Mucosa of descending colon (tissue), 3 donors: Measurements from ENCODE around the gene CCDC154. TPM values are rescaled to one million over a fixed set of nuclear protein-coding genes. Genes with fewer than 3 reads are reported as not detected.
A peak's percentile ranks its signal among the peaks of the same experiment; 100 is the strongest.

Experiments
- ATAC-seq: fragments of 200-7000 bp; cut with Tn5 transposase; one replicate; pipeline ENCODE4 v1.9.1; 2020; ENCODE audit warnings: mild to moderate bottlenecking, moderate library complexity
- DNase-seq, 3 donors: peaks; one replicate each; pipeline ENCODE4 v3.0.0-alpha.2; 2020
- H3K36me3 ChIP-seq: fragments of 200-600 bp; one replicate; pipeline ENCODE4 v1.8.0; 2021; ENCODE audit warnings: low read depth, mild to moderate bottlenecking
- H3K4me1 ChIP-seq: fragments of 200-600 bp; one replicate; pipeline ENCODE4 v1.8.0; 2021; ENCODE audit warnings: low read depth, mild to moderate bottlenecking
- H3K4me3 ChIP-seq: fragments of 200-600 bp; one replicate; pipeline ENCODE4 v1.8.0; 2021; ENCODE audit warnings: mild to moderate bottlenecking
- H3K9me3 ChIP-seq: fragments of 200-600 bp; one replicate; pipeline ENCODE4 v1.8.0; 2021; ENCODE audit warnings: mild to moderate bottlenecking
- intact Hi-C, 2 donors: fragments of 100-400 bp; cut with DNase I in 1 of 2; cut with micrococcal nuclease in 1 of 2; formaldehyde crosslinking; loops; one replicate each; pipeline versions ENCODE4 v1.11.0 to v1.11.1; 2022; cut with DNase I, micrococcal nuclease
- long read RNA-seq, 2 donors: library from polyadenylated mRNA; unstranded; transcript quantifications; one replicate each; pipeline ENCODE4 v2.0.0, GENCODE V29; 2019 to 2021
- total RNA-seq, 3 donors: library from RNA; stranded (reverse); fragmentation: NEBNext Ultra II Directional in 2 of 3; extraction: Animal tissue kit (Norgen Biotek cat#: 25700) in 2 of 3; gene quantifications; one replicate each; pipeline versions ENCODE4 v1.2.1 to v1.2.4, GENCODE V29; 2021 to 2023
- TF ChIP-seq, protein P1 (sequence below): fragments of 200-600 bp; IDR thresholded peaks from one replicate; pipeline ENCODE4 v1.8.0; 2022; ENCODE audit warnings: antibody characterized with exemption, mild to moderate bottlenecking
- donor health status: DM: no; HTN: no; CAD: no; lungs with moderate emphysema.
- donor health status: DM: no; HTN: no; CAD: no.
- donor health status: DM: no; HTN: yes; CAD: no.

The CCDC154 gene, protein sequence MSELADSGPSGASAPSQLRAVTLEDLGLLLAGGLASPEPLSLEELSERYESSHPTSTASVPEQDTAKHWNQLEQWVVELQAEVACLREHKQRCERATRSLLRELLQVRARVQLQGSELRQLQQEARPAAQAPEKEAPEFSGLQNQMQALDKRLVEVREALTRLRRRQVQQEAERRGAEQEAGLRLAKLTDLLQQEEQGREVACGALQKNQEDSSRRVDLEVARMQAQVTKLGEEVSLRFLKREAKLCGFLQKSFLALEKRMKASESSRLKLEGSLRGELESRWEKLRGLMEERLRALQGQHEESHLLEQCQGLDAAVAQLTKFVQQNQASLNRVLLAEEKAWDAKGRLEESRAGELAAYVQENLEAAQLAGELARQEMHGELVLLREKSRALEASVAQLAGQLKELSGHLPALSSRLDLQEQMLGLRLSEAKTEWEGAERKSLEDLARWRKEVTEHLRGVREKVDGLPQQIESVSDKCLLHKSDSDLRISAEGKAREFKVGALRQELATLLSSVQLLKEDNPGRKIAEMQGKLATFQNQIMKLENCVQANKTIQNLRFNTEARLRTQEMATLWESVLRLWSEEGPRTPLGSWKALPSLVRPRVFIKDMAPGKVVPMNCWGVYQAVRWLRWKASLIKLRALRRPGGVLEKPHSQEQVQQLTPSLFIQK
- total RNA-seq = 1 to 10 TPM in 2 of 3 donors, under 1 TPM in 1; 0.43 to 2.4 (median 1.1) TPM
- long read RNA-seq, donor 1, partial matches to known transcripts = 0 of 2 reads
- long read RNA-seq, donor 1, other reads (novel, unspliced or antisense) = 2 of 2 reads
- long read RNA-seq, donor 2 = 0 reads

- H3K4me1 ChIP-seq = no peaks in the 10 kb centered on the region
- DNase-seq (no peak), ATAC-seq (no peak)
- intact Hi-C loops = no loop called here
- peaks cover 5% of the 10 kb centered on the region for H3K36me3 ChIP-seq
- H3K4me3 ChIP-seq = no peak within 1 kb of the TSS
- no peaks in the 10 kb centered on the region for H3K9me3 ChIP-seq
- TF ChIP-seq, protein P1, sequence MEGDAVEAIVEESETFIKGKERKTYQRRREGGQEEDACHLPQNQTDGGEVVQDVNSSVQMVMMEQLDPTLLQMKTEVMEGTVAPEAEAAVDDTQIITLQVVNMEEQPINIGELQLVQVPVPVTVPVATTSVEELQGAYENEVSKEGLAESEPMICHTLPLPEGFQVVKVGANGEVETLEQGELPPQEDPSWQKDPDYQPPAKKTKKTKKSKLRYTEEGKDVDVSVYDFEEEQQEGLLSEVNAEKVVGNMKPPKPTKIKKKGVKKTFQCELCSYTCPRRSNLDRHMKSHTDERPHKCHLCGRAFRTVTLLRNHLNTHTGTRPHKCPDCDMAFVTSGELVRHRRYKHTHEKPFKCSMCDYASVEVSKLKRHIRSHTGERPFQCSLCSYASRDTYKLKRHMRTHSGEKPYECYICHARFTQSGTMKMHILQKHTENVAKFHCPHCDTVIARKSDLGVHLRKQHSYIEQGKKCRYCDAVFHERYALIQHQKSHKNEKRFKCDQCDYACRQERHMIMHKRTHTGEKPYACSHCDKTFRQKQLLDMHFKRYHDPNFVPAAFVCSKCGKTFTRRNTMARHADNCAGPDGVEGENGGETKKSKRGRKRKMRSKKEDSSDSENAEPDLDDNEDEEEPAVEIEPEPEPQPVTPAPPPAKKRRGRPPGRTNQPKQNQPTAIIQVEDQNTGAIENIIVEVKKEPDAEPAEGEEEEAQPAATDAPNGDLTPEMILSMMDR = no peak
These were observed at the start of gene CCDC154 for GRCh38 chr16:1443980-1444729. Gene CCDC154, minus strand, starts transcription at chr16:1444556. Its CDS starts 234 bp downstream, at chr16:1444322.

- intact Hi-C loops = no loop called here
- DNase-seq (no peak), ATAC-seq (peak; percentile 17)
- TF ChIP-seq, protein P1 = no peak
- Histone ChIP-seq H3K4me1 (peaks cover 9% of the 10 kb centered on the region), H3K36me3 (no peaks in the 10 kb centered on the region), H3K4me3 (peak overlapping the region; percentile 42), H3K9me3 (no peaks in the 10 kb centered on the region)
These were observed 49.4 kb upstream of the CCDC154 start for GRCh38 chr16:1493746-1494094.

DNA sequence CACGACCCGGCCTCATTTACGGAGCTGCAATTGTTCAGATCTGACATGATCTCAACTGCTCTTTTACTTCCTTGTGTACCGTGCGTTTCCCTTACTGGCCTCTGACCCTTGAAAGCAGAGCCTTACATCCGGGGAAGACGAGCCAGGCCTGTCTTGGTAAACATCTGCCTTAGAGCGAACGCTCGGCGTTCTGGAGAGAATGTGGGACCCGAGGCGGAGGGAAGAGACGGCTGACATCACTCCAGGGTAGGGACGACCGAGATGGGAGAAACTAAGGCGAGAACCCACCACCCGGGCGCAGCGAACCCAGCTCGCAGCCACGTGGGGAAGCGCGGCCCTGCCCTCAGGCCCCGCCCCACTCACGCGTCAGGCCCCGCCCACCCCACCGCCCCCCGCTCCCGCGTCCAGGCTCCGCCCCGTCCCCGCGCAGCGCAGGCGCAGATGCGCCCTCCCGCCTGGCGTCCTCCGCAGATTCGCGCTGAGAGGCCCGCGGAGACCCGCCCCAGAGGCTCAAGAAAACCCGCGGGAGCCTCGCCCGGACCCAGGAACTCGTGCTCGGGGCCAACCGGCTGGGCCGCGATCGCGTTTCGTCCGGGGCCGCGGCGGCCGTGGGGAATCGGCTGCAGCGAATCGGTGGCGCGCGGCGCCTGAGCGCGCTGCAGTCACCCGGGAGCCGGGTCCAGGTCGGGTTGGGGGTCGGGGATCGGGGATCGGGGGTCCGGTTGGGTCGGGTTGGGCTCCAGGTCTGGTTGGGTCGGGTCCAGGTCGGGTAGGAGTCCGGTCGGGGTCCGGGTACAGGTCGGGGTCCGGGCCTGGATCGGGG lies 48.8 kb upstream of the CCDC154 start, which contains the start of gene TELO2:
Gene TELO2 (plus strand): TSS at position 438 of the 823 bp plus-strand sequence. CDS start 922 bp downstream, outside the sequence.
- H3K4me1 ChIP-seq = peaks cover 9% of the 10 kb centered on the region
- intact Hi-C loops = no loop called here
- H3K4me3 ChIP-seq = peak within 1 kb of the TSS; percentile 42
- H3K36me3 ChIP-seq = no peaks in the 10 kb centered on the region
- H3K9me3 ChIP-seq = no peaks in the 10 kb centered on the region
- ATAC-seq (peak; percentile 98), DNase-seq (peak; percentile 84 to 92 (median 87))
- TF ChIP-seq, protein P1 = no peak

DNA sequence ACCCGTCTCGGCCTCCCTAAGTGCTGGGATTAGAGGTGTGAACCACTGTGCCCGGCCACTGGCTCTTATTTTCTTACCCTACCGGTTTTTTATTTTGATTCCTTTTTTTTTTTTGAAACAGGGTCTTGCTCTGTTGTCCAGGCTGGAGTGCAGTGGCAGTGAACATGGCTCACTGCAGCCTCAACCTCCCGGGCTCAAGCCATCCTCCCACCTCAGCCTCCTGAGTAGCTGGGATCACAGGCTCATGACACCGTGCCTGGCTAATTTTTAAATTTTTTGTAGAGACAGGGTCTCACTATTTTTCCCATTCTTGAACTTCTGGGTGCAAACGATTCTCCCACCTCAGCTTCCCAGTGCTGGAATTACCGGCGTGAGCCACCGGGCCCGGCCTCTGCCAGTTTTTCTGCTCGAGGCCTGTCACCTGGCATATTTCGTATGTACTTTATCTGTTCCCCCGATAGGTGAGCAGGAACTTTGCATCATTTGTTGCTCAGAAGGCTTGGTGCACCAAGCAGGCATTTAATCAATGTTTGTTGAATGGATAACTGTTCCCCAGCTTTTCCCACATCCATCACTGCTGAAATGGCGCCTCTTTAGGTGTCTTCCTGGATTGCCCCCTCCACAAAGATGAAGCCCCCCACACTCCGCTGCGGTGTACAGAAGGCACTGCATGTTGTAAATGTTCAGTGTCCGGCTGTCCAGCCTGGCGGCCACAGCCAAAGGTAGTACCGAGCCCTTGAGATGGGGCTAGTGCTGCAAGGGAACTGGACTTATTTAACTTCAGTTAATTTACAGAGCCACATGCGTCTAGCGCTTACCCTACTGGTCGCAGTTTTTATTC lies 47.9 kb upstream of the CCDC154 start:
- intact Hi-C loops = no loop called here
- Histone ChIP-seq H3K9me3 (no peaks in the 10 kb centered on the region), H3K4me3 (no peak overlapping the region), H3K4me1 (peaks cover 9% of the 10 kb centered on the region), H3K36me3 (no peaks in the 10 kb centered on the region)
- ATAC-seq (no peak), DNase-seq (peak in 2 of 3 donors; percentile 56 to 57)
- TF ChIP-seq, protein P1 = no peak
